Measurements from ENCODE around the gene LIPC. TPM values are rescaled to one million over a fixed set of nuclear protein-coding genes. Genes with fewer than 3 reads are reported as not detected.

LIPC gene
- total and polyA plus RNA-seq, 10 donors: 0.47 to 2.5 (median 1.0) TPM

- H3K36me3 ChIP-seq: no peaks in the 10 kb centered on the region
- WGBS, 5 donors: 93 to 98% (median 97%) methylated on average over 3 of the region's 3 CpGs
- no peak for TF ChIP-seq CTCF (IDR thresholded peaks at IDR 0.05 in 8 of 11, conservative IDR thresholded peaks at IDR 0.05 in 3 of 11)
- no peak for TF ChIP-seq POLR2A (IDR thresholded peaks at IDR 0.05)
- TF ChIP-seq POLR2AphosphoS5 (IDR thresholded peaks at IDR 0.05): no peak
- no peak overlapping the region for H3K27ac ChIP-seq
- DNase-seq: no peak
- peaks cover 20 to 48% (median 39%) of the 10 kb centered on the region in 6 donors for H3K4me1 ChIP-seq
- no peak overlapping the region for H3K4me3 ChIP-seq
- intact Hi-C loops (cut with DNase I; ENCODE audit: low total_unique reads): no loop called here
- no peaks in the 10 kb centered on the region for H3K27me3 ChIP-seq (replicated peaks in 1 of 7)
- H3K9me3 ChIP-seq: no peaks in the 10 kb centered on the region
These were observed 48.1 kb downstream of the LIPC start for GRCh38 chr15:58479941-58480340.

DNA sequence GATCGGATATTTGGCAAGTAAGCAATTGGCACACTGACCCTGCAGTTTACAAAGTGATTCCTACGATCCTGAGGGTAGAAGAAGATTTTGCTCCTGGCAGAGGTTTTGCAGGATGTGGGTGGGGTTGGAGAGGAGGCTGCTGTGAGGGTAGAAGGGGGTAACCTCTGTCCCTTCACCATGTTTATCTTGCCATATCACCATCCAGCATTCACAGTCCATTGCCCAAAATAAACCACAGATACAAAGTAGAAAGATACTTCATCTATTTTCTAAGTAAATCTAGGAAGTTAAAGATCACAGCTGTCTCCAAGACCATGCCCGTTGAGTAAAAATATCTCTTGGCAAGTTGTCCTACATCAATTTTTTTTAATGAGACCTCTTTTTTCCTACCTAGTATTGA lies 51.6 kb downstream of the LIPC start:
- Histone ChIP-seq H3K4me1 (peaks cover 7 to 40% (median 27%) of the 10 kb centered on the region in 6 donors), H3K27ac (no peak overlapping the region), H3K36me3 (no peaks in the 10 kb centered on the region), H3K9me3 (no peaks in the 10 kb centered on the region), H3K4me3 (no peak overlapping the region), H3K27me3 (replicated peaks in 1 of 7) (no peaks in the 10 kb centered on the region)
- intact Hi-C loops (cut with DNase I; ENCODE audit: low total_unique reads): no loop called here
- TF ChIP-seq POLR2AphosphoS5 (IDR thresholded peaks at IDR 0.05): no peak
- no peak for TF ChIP-seq CTCF (IDR thresholded peaks at IDR 0.05 in 8 of 11, conservative IDR thresholded peaks at IDR 0.05 in 3 of 11)
- TF ChIP-seq POLR2A (IDR thresholded peaks at IDR 0.05): no peak
- 35 to 55% (median 42%) methylated on average over 3 of the region's 3 CpGs for WGBS, 5 donors
- DNase-seq: no peak

- H3K27me3 ChIP-seq (replicated peaks in 1 of 7): no peaks in the 10 kb centered on the region
- H3K4me3 ChIP-seq: no peak overlapping the region
- H3K4me1 ChIP-seq: peaks cover 7 to 40% (median 27%) of the 10 kb centered on the region in 6 donors
- H3K36me3 ChIP-seq: no peaks in the 10 kb centered on the region
- peak overlapping the region in 7 of 8 donors; percentile 1 to 77 (median 64) for H3K27ac ChIP-seq
- TF ChIP-seq POLR2A (IDR thresholded peaks at IDR 0.05): no peak
- peak in 1 of 3 donors; percentile 48 for TF ChIP-seq POLR2AphosphoS5 (IDR thresholded peaks at IDR 0.05)
- intact Hi-C loops (cut with DNase I; ENCODE audit: low total_unique reads): no loop called here
- 68 to 81% (median 74%) methylated on average over 13 of the region's 13 CpGs for WGBS, 5 donors
- DNase-seq: no peak
- H3K9me3 ChIP-seq: peaks cover 0 to 9% (median 3%) of the 10 kb centered on the region in 8 donors
These were observed 53.2 kb downstream of the LIPC start for GRCh38 chr15:58484791-58485600.

DNA sequence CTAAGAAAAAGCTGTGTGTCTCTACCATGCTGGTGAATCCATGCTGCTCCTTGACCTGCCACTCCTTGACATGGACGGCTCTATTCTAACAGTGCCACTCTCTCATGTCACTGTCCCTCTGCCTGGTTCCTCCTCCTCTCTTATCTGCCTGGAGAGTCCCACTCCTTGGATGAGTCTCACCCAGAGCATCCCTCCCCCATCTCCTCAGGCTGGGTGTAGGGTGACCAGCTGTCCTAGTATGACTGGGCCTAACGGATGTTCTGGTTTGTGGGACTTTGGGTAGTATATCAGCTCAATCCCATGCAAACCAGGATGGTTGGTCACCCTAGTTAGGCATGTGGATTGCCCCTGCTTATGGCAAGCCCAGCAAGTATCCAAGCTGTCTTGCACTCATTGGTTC lies 54.3 kb downstream of the LIPC start:
- H3K36me3 ChIP-seq: no peaks in the 10 kb centered on the region
- H3K27me3 ChIP-seq (replicated peaks in 1 of 7): no peaks in the 10 kb centered on the region
- H3K9me3 ChIP-seq: peaks cover 0 to 9% (median 3%) of the 10 kb centered on the region in 8 donors
- no peak overlapping the region for H3K4me3 ChIP-seq
- WGBS, 5 donors: 86 to 97% (median 92%) methylated on average over 2 of the region's 2 CpGs
- intact Hi-C loops (cut with DNase I; ENCODE audit: low total_unique reads): no loop called here
- peaks cover 7 to 40% (median 27%) of the 10 kb centered on the region in 6 donors for H3K4me1 ChIP-seq
- peak overlapping the region in 3 of 8 donors; percentile 75 to 77 (median 75) for H3K27ac ChIP-seq
- TF ChIP-seq POLR2AphosphoS5 (IDR thresholded peaks at IDR 0.05): no peak
- no peak for TF ChIP-seq POLR2A (IDR thresholded peaks at IDR 0.05)
- TF ChIP-seq CTCF (IDR thresholded peaks at IDR 0.05 in 8 of 11, conservative IDR thresholded peaks at IDR 0.05 in 3 of 11): no peak
- no peak for DNase-seq

All from spleen (tissue), 11 donors.